ENCODE measurements around the gene REXO5. TPM values are rescaled to one million over a fixed set of nuclear protein-coding genes. Genes with fewer than 3 reads are reported as not detected.
A peak's percentile ranks its signal among the peaks of the same experiment; 100 is the strongest.

The REXO5 gene
- total and polyA plus RNA-seq, 2 of the 13 experiments (the other 11 are each of a cell fraction or from before 2014, with no cell fraction given) = 5.9 to 13.1 TPM

- no peak for TF ChIP-seq ZBTB37 (CRISPR knock-in tag; IDR thresholded peaks at IDR 0.05)
- TF ChIP-seq ELF1 (CRISPR knock-in tag; IDR thresholded peaks at IDR 0.05) = no peak
- peak; percentile 53; the same call in 1 of the 2 replicates for TF ChIP-seq MEIS1 (CRISPR knock-in tag; IDR thresholded peaks at IDR 0.05; ENCODE audit: borderline replicate concordance)
- TF ChIP-seq CEBPB (IDR thresholded peaks at IDR 0.05; ENCODE audit: borderline replicate concordance, low read depth, low read length) = no peak
- TF ChIP-seq ZEB1 (IDR thresholded peaks at IDR 0.05; ENCODE audit: insufficient replicate concordance, low read depth) = no peak
- TF ChIP-seq CENPX (CRISPR knock-in tag; IDR thresholded peaks at IDR 0.05) = no peak
- no peak for TF ChIP-seq GTF3A (CRISPR knock-in tag; conservative IDR thresholded peaks at IDR 0.05)
- TF ChIP-seq BRF2 (CRISPR knock-in tag; IDR thresholded peaks at IDR 0.05) = no peak
- TF ChIP-seq E2F5 (CRISPR knock-in tag; conservative IDR thresholded peaks at IDR 0.05) = no peak
- no peak for TF ChIP-seq CREM (IDR thresholded peaks at IDR 0.05)
- TF ChIP-seq CREM (CRISPR knock-in tag; IDR thresholded peaks at IDR 0.05) = no peak
- no peak for TF ChIP-seq ZNF329 (CRISPR knock-in tag; IDR thresholded peaks at IDR 0.05; ENCODE audit: low read depth)
- TF ChIP-seq ZNF780A (CRISPR knock-in tag; IDR thresholded peaks at IDR 0.05) = no peak; the same call in 1 of the 2 replicates
- no peak for TF ChIP-seq SIN3B (IDR thresholded peaks at IDR 0.05; ENCODE audit: low read length)
- peak; percentile 66 for TF ChIP-seq ZNF687 (CRISPR knock-in tag; IDR thresholded peaks at IDR 0.05)
- TF ChIP-seq ZBTB2 (CRISPR knock-in tag; IDR thresholded peaks at IDR 0.05; ENCODE audit: low read depth) = no peak
- no peak for TF ChIP-seq RFXAP (CRISPR knock-in tag; IDR thresholded peaks at IDR 0.05; ENCODE audit: borderline replicate concordance)
These were observed 31.5 kb upstream of the REXO5 start (continued) for GRCh38 chr16:20774703-20775362.

All from HepG2 (cell line).